ENCODE data around the gene TBK1.

TBK1 gene

GRCh38 chr12:64496839-64497400, 45.0 kb downstream of the TBK1 start:
- TF ChIP-seq ZFX (IDR thresholded peaks at IDR 0.05; ENCODE audit: borderline replicate concordance) (no peak), CTCF (IDR thresholded peaks at IDR 0.05) (no peak)
- H3K27ac ChIP-seq: no peak overlapping the region

GRCh38 chr12:64497484-64497883, 45.6 kb downstream of the TBK1 start:
- TF ChIP-seq ZFX (IDR thresholded peaks at IDR 0.05; ENCODE audit: borderline replicate concordance) (no peak), CTCF (IDR thresholded peaks at IDR 0.05) (no peak)
- H3K27ac ChIP-seq: no peak overlapping the region

GRCh38 chr12:64497903-64498302, 46.0 kb downstream of the TBK1 start:
- no peak overlapping the region for H3K27ac ChIP-seq
- TF ChIP-seq CTCF (IDR thresholded peaks at IDR 0.05) (no peak), ZFX (IDR thresholded peaks at IDR 0.05; ENCODE audit: borderline replicate concordance) (no peak)

GRCh38 chr12:64500394-64500793, 48.5 kb downstream of the TBK1 start:
- no peak for TF ChIP-seq CTCF (IDR thresholded peaks at IDR 0.05)
- no peak for TF ChIP-seq ZFX (IDR thresholded peaks at IDR 0.05; ENCODE audit: borderline replicate concordance)
- no peak overlapping the region for H3K27ac ChIP-seq

GRCh38 chr12:64501486-64501885, 49.6 kb downstream of the TBK1 start:
- H3K27ac ChIP-seq: no peak overlapping the region
- no peak for TF ChIP-seq ZFX (IDR thresholded peaks at IDR 0.05; ENCODE audit: borderline replicate concordance)
- no peak for TF ChIP-seq CTCF (IDR thresholded peaks at IDR 0.05)

- no peak for TF ChIP-seq CTCF (IDR thresholded peaks at IDR 0.05)
- TF ChIP-seq ZFX (IDR thresholded peaks at IDR 0.05; ENCODE audit: borderline replicate concordance): no peak
- no peak overlapping the region for H3K27ac ChIP-seq
Measured at GRCh38 chr12:64506955-64507354, 55.0 kb downstream of the TBK1 start.

- no peak overlapping the region for H3K27ac ChIP-seq
- no peak for TF ChIP-seq ZFX (IDR thresholded peaks at IDR 0.05; ENCODE audit: borderline replicate concordance)
- no peak for TF ChIP-seq CTCF (IDR thresholded peaks at IDR 0.05)
Measured at GRCh38 chr12:64510667-64511066, 58.7 kb downstream of the TBK1 start.
